ENCODE results near the gene NXN.

NXN gene

GRCh38 chr17:979539-980405, at the start of gene NXN:
TSS of gene NXN (minus strand) at chr17:979776.
- peak within 1 kb of the TSS; percentile 38 for H3K27ac ChIP-seq
- TF ChIP-seq ZFX (IDR thresholded peaks at IDR 0.05) (no peak), CTCF (conservative IDR thresholded peaks at IDR 0.05) (peak; percentile 41)

- TF ChIP-seq ZFX (IDR thresholded peaks at IDR 0.05): no peak
- TF ChIP-seq CTCF (conservative IDR thresholded peaks at IDR 0.05): no peak
- H3K27ac ChIP-seq: no peak overlapping the region
Observed at GRCh38 chr17:1027044-1027443, 47.5 kb upstream of the NXN start.

DNA sequence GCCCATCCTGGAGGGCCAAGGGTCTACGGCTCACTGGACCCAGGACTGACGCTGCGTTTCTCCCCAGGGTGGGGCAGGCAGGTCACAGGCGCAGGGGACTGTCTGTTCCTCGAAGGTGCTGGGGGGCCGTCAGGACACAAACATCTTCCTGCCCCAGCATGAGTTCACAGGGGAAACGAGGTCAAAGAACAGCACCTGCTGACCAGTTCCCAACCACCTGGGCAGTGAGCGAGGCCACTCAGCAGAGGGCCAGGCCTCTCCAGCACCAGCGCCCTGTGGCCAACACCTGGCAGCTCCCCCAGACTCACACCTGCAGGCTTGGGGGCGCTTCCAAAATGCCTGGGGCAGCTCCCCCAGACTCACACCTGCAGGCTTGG, 47.0 kb upstream of the NXN start:
- H3K27ac ChIP-seq: no peak overlapping the region
- no peak for TF ChIP-seq ZFX (IDR thresholded peaks at IDR 0.05)
- TF ChIP-seq CTCF (conservative IDR thresholded peaks at IDR 0.05): no peak

- no peak overlapping the region for H3K27ac ChIP-seq
- TF ChIP-seq ZFX (IDR thresholded peaks at IDR 0.05): no peak
- TF ChIP-seq CTCF (conservative IDR thresholded peaks at IDR 0.05): no peak
Observed at GRCh38 chr17:1025733-1026598, 46.4 kb upstream of the NXN start.

GRCh38 chr17:1024076-1024475, 44.5 kb upstream of the NXN start:
- no peak overlapping the region for H3K27ac ChIP-seq
- TF ChIP-seq CTCF (conservative IDR thresholded peaks at IDR 0.05): no peak
- no peak for TF ChIP-seq ZFX (IDR thresholded peaks at IDR 0.05)

GRCh38 chr17:1022278-1023024, 42.9 kb upstream of the NXN start:
- TF ChIP-seq ZFX (IDR thresholded peaks at IDR 0.05) (no peak), CTCF (conservative IDR thresholded peaks at IDR 0.05) (no peak)

More at GRCh38 chr17:1022278-1023024, 42.9 kb upstream of the NXN start:
- no peak overlapping the region for H3K27ac ChIP-seq

All from C4-2B (cell line).